ENCODE results near the gene C11orf42.

Gene C11orf42

GRCh38 chr11:6206456-6207180, 1.3 kb downstream of the C11orf42 start:
- TF ChIP-seq SIN3A (IDR thresholded peaks at IDR 0.05; ENCODE audit: borderline replicate concordance, insufficient read depth, low read length) (no peak), REST (IDR thresholded peaks at IDR 0.05; ENCODE audit: insufficient read depth in 1 of 2, low read depth in 2 of 2, low read length in 2 of 2) (no peak), FOXP2 (optimal IDR thresholded peaks at IDR 0.05; ENCODE audit: borderline replicate concordance, extremely low read depth, extremely low read length, insufficient read depth) (no peak), TAF1 (IDR thresholded peaks at IDR 0.05; ENCODE audit: borderline replicate concordance, insufficient read depth, low read length) (no peak), POLR2AphosphoS5 (IDR thresholded peaks at IDR 0.05; ENCODE audit: low read depth, low read length) (no peak)

GRCh38 chr11:6209801-6210200, 4.4 kb downstream of the C11orf42 start:
- TF ChIP-seq POLR2AphosphoS5 (IDR thresholded peaks at IDR 0.05; ENCODE audit: low read depth, low read length) = no peak
- no peak for TF ChIP-seq REST (IDR thresholded peaks at IDR 0.05; ENCODE audit: insufficient read depth in 1 of 2, low read depth in 2 of 2, low read length in 2 of 2)
- no peak for TF ChIP-seq SIN3A (IDR thresholded peaks at IDR 0.05; ENCODE audit: borderline replicate concordance, insufficient read depth, low read length)
- TF ChIP-seq FOXP2 (optimal IDR thresholded peaks at IDR 0.05; ENCODE audit: borderline replicate concordance, extremely low read depth, extremely low read length, insufficient read depth) = no peak
- TF ChIP-seq TAF1 (IDR thresholded peaks at IDR 0.05; ENCODE audit: borderline replicate concordance, insufficient read depth, low read length) = no peak

- TF ChIP-seq REST (IDR thresholded peaks at IDR 0.05; ENCODE audit: insufficient read depth in 1 of 2, low read depth in 2 of 2, low read length in 2 of 2) (no peak), POLR2AphosphoS5 (IDR thresholded peaks at IDR 0.05; ENCODE audit: low read depth, low read length) (no peak), TAF1 (IDR thresholded peaks at IDR 0.05; ENCODE audit: borderline replicate concordance, insufficient read depth, low read length) (no peak), FOXP2 (optimal IDR thresholded peaks at IDR 0.05; ENCODE audit: borderline replicate concordance, extremely low read depth, extremely low read length, insufficient read depth) (no peak), SIN3A (IDR thresholded peaks at IDR 0.05; ENCODE audit: borderline replicate concordance, insufficient read depth, low read length) (no peak)
Observed at GRCh38 chr11:6210274-6210955, 5.1 kb downstream of the C11orf42 start.

- TF ChIP-seq POLR2AphosphoS5 (IDR thresholded peaks at IDR 0.05; ENCODE audit: low read depth, low read length) (no peak), TAF1 (IDR thresholded peaks at IDR 0.05; ENCODE audit: borderline replicate concordance, insufficient read depth, low read length) (no peak)
Observed at GRCh38 chr11:6214530-6214929, 9.2 kb downstream of the C11orf42 start.

GRCh38 chr11:6216501-6216900, 11.1 kb downstream of the C11orf42 start:
- TF ChIP-seq POLR2AphosphoS5 (IDR thresholded peaks at IDR 0.05; ENCODE audit: low read depth, low read length) (no peak), TAF1 (IDR thresholded peaks at IDR 0.05; ENCODE audit: borderline replicate concordance, insufficient read depth, low read length) (no peak), FOXP2 (optimal IDR thresholded peaks at IDR 0.05; ENCODE audit: borderline replicate concordance, extremely low read depth, extremely low read length, insufficient read depth) (no peak), REST (IDR thresholded peaks at IDR 0.05; ENCODE audit: insufficient read depth in 1 of 2, low read depth in 2 of 2, low read length in 2 of 2) (no peak), SIN3A (IDR thresholded peaks at IDR 0.05; ENCODE audit: borderline replicate concordance, insufficient read depth, low read length) (no peak)

Data from PFSK-1 (cell line).